ENCODE results near the gene LRRC71.

Gene LRRC71

GRCh38 chr1:156975084-156975483 lies 54.7 kb downstream of the LRRC71 start:
- H3K27ac ChIP-seq: no peak overlapping the region
- TF ChIP-seq ZFX (IDR thresholded peaks at IDR 0.05; ENCODE audit: borderline replicate concordance): no peak
- TF ChIP-seq, protein P1, sequence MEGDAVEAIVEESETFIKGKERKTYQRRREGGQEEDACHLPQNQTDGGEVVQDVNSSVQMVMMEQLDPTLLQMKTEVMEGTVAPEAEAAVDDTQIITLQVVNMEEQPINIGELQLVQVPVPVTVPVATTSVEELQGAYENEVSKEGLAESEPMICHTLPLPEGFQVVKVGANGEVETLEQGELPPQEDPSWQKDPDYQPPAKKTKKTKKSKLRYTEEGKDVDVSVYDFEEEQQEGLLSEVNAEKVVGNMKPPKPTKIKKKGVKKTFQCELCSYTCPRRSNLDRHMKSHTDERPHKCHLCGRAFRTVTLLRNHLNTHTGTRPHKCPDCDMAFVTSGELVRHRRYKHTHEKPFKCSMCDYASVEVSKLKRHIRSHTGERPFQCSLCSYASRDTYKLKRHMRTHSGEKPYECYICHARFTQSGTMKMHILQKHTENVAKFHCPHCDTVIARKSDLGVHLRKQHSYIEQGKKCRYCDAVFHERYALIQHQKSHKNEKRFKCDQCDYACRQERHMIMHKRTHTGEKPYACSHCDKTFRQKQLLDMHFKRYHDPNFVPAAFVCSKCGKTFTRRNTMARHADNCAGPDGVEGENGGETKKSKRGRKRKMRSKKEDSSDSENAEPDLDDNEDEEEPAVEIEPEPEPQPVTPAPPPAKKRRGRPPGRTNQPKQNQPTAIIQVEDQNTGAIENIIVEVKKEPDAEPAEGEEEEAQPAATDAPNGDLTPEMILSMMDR (IDR thresholded peaks at IDR 0.05): no peak

DNA sequence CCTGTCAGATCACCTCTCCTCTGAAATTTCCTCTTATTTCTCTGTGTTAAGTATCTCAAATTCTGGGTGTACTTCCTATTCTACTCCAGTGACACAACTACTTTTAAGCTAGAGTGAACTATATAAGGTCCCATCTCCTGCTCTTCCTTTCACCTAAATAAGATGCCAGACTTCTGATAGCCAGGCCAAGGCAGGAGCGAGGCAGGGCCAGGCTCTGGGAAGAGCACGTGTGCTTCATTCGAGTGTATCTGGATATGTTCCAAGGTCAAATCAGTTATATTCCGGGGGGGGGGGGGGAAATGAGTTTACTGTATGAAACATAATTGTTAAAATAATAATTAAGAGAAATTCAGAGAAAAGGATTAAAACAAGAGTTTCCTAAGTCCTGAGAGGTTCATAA lies 60.1 kb downstream of the LRRC71 start:
- H3K27ac ChIP-seq: no peak overlapping the region
- TF ChIP-seq, protein P1 (IDR thresholded peaks at IDR 0.05): no peak
- TF ChIP-seq ZFX (IDR thresholded peaks at IDR 0.05; ENCODE audit: borderline replicate concordance): no peak

Data from 22Rv1 (cell line).